Measurements from ENCODE around the gene TUFT1. TPM values are rescaled to one million over a fixed set of nuclear protein-coding genes. Genes with fewer than 3 reads are reported as not detected.

Gene TUFT1
- total and polyA plus RNA-seq, 2 of the 13 experiments (the other 11 are each of a cell fraction or from before 2014, with no cell fraction given): 6.4 to 7.3 TPM

DNA sequence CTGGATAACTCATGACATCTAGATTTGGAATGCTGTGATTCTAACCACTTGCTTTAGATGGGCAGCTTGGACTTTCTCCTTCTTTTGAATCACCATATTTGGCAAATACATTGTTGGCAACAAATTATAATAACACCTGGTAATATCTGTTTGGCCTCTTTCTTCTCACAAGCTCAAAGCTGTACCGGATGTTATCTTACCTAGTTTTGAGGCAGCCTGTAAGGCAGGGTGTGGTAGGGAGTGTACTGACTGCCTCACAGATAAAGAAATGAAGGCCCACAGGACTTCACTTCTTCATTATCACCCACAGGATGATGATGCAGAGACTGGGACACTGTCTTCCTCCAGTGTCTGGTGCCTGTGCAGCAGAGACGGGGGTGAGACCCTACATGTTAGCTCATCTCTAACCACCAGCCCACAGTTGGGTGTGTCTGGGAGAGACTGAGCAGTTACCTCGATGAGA, 28.5 kb downstream of the TUFT1 start:
- BruUV-seq (replicated peaks): no TSS peak
- no peak for ATAC-seq
- peaks cover 43% of the 10 kb centered on the region for H3K4me1 ChIP-seq (ENCODE audit: insufficient read depth, low read length)
- no peak overlapping the region for H3K27ac ChIP-seq (ENCODE audit: extremely low read length, insufficient read depth, low read length)
- H3K36me3 ChIP-seq (replicated peaks in 1 of 2; ENCODE audit: control insufficient read depth in 1 of 2, insufficient read depth in 2 of 2, low read length in 2 of 2): peaks cover 5 to 21% of the 10 kb centered on the region in 2 experiments; a peak in 3 of 5 replicates
- no peak overlapping the region for H3K4me2 ChIP-seq (ENCODE audit: low read depth, low read length)
- WGBS (ENCODE audit: low lambda C conversion rate): 98% methylated on average over 3 of the region's 3 CpGs
- DNase-seq (ENCODE audit: low spot score): no peak
- no peaks in the 10 kb centered on the region for H3K79me2 ChIP-seq (ENCODE audit: insufficient read depth, low read length)
- H3K9ac ChIP-seq (ENCODE audit: insufficient read depth, low read depth, low read length): no peak overlapping the region
- no peak overlapping the region for H2AFZ ChIP-seq (ENCODE audit: low read length)
- no peaks in the 10 kb centered on the region for H3K27me3 ChIP-seq (ENCODE audit: control insufficient read depth in 1 of 2, insufficient read depth in 2 of 2, low read length in 2 of 2)
- CTCF ChIA-PET (ENCODE audit: low intra/inter-chr PET ratio, low total read pairs): no interaction called here
- H3K9me3 ChIP-seq (ENCODE audit: low read length): no peaks in the 10 kb centered on the region
- TF ChIP-seq ZNF451 (CRISPR knock-in tag; IDR thresholded peaks at IDR 0.05) (0 out of 2 replicates have a peak, but pooled peaks have one; percentile 1), ZNF598 (CRISPR knock-in tag; IDR thresholded peaks at IDR 0.05; ENCODE audit: borderline replicate concordance) (no peak)
- FAIRE-seq: no peak
- H3K4me3 ChIP-seq (replicated peaks in 1 of 3; ENCODE audit: insufficient read depth in 1 of 3, low read depth in 2 of 3, low read length in 3 of 3): no peak overlapping the region
- intact Hi-C loops (cut with micrococcal nuclease; ENCODE audit: unreplicated experiment) (no loop called here), in situ Hi-C loops (cut with HindIII; ENCODE audit: extremely low pct_ligation_motif_present, low pct_unique_long_range_greater_than_20kb) (no loop called here)
- POLR2A ChIA-PET: interaction anchor here (2.2 kb wide), 1 partner anchor 28 kb away, joined by 28 read pairs; the partner anchor contains the start of gene TUFT1
- no peaks in the 10 kb centered on the region for H4K20me1 ChIP-seq (ENCODE audit: insufficient read depth, low read length)

DNA sequence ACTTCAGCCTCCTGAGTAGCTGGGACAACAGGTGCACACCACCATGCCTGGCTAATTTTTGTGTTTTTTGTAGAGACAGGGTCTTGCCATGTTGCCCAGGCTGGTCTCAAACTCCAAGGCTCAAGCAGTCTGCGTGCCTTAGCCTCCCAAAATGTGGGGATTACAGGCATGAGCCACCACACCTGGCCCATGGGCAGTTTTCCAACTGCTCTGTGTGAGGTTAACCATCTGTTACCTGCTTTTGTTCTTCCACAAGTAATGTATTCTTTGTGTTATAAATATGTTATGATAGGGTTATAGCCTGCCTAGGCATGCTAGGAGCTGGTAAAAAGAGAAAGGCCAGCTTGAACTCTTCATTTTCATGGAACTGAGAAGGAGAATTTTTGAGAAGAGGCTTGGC, 30.7 kb downstream of the TUFT1 start:
- no peaks in the 10 kb centered on the region for H3K9me3 ChIP-seq (ENCODE audit: low read length)
- no TSS peak for BruUV-seq (replicated peaks)
- FAIRE-seq (no peak), ATAC-seq (no peak), DNase-seq (ENCODE audit: low spot score) (no peak)
- H3K4me3 ChIP-seq (replicated peaks in 1 of 3; ENCODE audit: insufficient read depth in 1 of 3, low read depth in 2 of 3, low read length in 3 of 3): no peak overlapping the region
- peaks cover 8 to 29% of the 10 kb centered on the region in 2 experiments; a peak in 4 of 5 replicates for H3K36me3 ChIP-seq (replicated peaks in 1 of 2; ENCODE audit: control insufficient read depth in 1 of 2, insufficient read depth in 2 of 2, low read length in 2 of 2)
- ChIA-PET POLR2A (interaction anchor here (2.2 kb wide), 1 partner anchor 30 kb away, joined by 28 read pairs; the partner anchor contains the start of gene TUFT1), CTCF (ENCODE audit: low intra/inter-chr PET ratio, low total read pairs) (no interaction called here)
- H3K27me3 ChIP-seq (ENCODE audit: control insufficient read depth in 1 of 2, insufficient read depth in 2 of 2, low read length in 2 of 2): no peaks in the 10 kb centered on the region
- peaks cover 32% of the 10 kb centered on the region for H3K4me1 ChIP-seq (ENCODE audit: insufficient read depth, low read length)
- intact Hi-C loops (cut with micrococcal nuclease; ENCODE audit: unreplicated experiment) (no loop called here), in situ Hi-C loops (cut with HindIII; ENCODE audit: extremely low pct_ligation_motif_present, low pct_unique_long_range_greater_than_20kb) (no loop called here)
- no peak overlapping the region for H3K9ac ChIP-seq (ENCODE audit: insufficient read depth, low read depth, low read length)
- H2AFZ ChIP-seq (ENCODE audit: low read length): no peak overlapping the region
- 88% methylated on average over 1 of the region's 1 CpG for WGBS (ENCODE audit: low lambda C conversion rate)
- H3K4me2 ChIP-seq (ENCODE audit: low read depth, low read length): no peak overlapping the region
- H3K27ac ChIP-seq (ENCODE audit: extremely low read length, insufficient read depth, low read length): no peak overlapping the region
- no peaks in the 10 kb centered on the region for H3K79me2 ChIP-seq (ENCODE audit: insufficient read depth, low read length)
- no peaks in the 10 kb centered on the region for H4K20me1 ChIP-seq (ENCODE audit: insufficient read depth, low read length)
- TF ChIP-seq KMT2B (CRISPR knock-in tag; IDR thresholded peaks at IDR 0.05) (no peak), IKZF1 (IDR thresholded peaks at IDR 0.05) (no peak), CENPX (CRISPR knock-in tag; IDR thresholded peaks at IDR 0.05) (no peak), ZNF577 (CRISPR knock-in tag; IDR thresholded peaks at IDR 0.05; ENCODE audit: borderline replicate concordance, low read depth) (no peak), TCF12 (IDR thresholded peaks at IDR 0.05) (no peak), TCF12 (CRISPR knock-in tag; IDR thresholded peaks at IDR 0.05) (no peak), KDM5A (IDR thresholded peaks at IDR 0.05; ENCODE audit: borderline replicate concordance, low read length) (no peak), MAZ (IDR thresholded peaks at IDR 0.05; ENCODE audit: borderline replicate concordance, low read depth, low read length) (no peak), MAZ (CRISPR knock-in tag; IDR thresholded peaks at IDR 0.05; ENCODE audit: low read depth) (no peak), HOXA3 (CRISPR knock-in tag; IDR thresholded peaks at IDR 0.05) (no peak), ONECUT2 (CRISPR knock-in tag; IDR thresholded peaks at IDR 0.05) (no peak), MED13 (CRISPR knock-in tag; IDR thresholded peaks at IDR 0.05) (no peak)
- TF ChIP-seq, protein P1, sequence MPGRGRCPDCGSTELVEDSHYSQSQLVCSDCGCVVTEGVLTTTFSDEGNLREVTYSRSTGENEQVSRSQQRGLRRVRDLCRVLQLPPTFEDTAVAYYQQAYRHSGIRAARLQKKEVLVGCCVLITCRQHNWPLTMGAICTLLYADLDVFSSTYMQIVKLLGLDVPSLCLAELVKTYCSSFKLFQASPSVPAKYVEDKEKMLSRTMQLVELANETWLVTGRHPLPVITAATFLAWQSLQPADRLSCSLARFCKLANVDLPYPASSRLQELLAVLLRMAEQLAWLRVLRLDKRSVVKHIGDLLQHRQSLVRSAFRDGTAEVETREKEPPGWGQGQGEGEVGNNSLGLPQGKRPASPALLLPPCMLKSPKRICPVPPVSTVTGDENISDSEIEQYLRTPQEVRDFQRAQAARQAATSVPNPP (CRISPR knock-in tag; IDR thresholded peaks at IDR 0.05): no peak
- TF ChIP-seq, protein P2, sequence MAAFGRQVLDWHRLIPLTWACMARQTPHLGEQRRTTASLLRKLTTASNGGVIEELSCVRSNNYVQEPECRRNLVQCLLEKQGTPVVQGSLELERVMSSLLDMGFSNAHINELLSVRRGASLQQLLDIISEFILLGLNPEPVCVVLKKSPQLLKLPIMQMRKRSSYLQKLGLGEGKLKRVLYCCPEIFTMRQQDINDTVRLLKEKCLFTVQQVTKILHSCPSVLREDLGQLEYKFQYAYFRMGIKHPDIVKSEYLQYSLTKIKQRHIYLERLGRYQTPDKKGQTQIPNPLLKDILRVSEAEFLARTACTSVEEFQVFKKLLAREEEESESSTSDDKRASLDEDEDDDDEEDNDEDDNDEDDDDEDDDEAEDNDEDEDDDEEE (CRISPR knock-in tag; IDR thresholded peaks at IDR 0.05): no peak
- TF ChIP-seq, protein P3, sequence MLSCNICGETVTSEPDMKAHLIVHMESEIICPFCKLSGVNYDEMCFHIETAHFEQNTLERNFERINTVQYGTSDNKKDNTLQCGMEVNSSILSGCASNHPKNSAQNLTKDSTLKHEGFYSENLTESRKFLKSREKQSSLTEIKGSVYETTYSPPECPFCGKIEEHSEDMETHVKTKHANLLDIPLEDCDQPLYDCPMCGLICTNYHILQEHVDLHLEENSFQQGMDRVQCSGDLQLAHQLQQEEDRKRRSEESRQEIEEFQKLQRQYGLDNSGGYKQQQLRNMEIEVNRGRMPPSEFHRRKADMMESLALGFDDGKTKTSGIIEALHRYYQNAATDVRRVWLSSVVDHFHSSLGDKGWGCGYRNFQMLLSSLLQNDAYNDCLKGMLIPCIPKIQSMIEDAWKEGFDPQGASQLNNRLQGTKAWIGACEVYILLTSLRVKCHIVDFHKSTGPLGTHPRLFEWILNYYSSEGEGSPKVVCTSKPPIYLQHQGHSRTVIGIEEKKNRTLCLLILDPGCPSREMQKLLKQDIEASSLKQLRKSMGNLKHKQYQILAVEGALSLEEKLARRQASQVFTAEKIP (CRISPR knock-in tag; IDR thresholded peaks at IDR 0.05; ENCODE audit: borderline replicate concordance): no peak
